Panc1 (cell line): Measurements from ENCODE around the gene MDM1.

Experiments used
- CTCF ChIP-seq: fragments of 450-650 bp; IDR thresholded peaks from 2 replicates; pipeline ENCODE4 v1.5.1; 2017; ENCODE audit warnings: mild to moderate bottlenecking
- POLR2AphosphoS5 ChIP-seq: IDR thresholded peaks from 2 replicates; pipeline ENCODE4 v1.6.1; 2012; ENCODE audit warnings: mild to moderate bottlenecking, low read depth, low read length, moderate library complexity
- TCF7L2 ChIP-seq: IDR thresholded peaks from 2 replicates; pipeline ENCODE4 v1.6.1; 2011; ENCODE audit warnings: mild to moderate bottlenecking, low read depth, low read length, inconsistent platforms

- TF ChIP-seq CTCF (no peak), TCF7L2 (no peak), POLR2AphosphoS5 (no peak)
Observed at GRCh38 chr12:68252077-68252476, 80.1 kb downstream of the MDM1 start.
